HepG2 (cell line): ENCODE measurements around the gene SALL4. TPM values are rescaled to one million over a fixed set of nuclear protein-coding genes. Genes with fewer than 3 reads are reported as not detected.
A peak's percentile ranks its signal among the peaks of the same experiment; 100 is the strongest.

Source experiments
- CREB3 ChIP-seq: sonication (generic); formaldehyde crosslinking; IDR thresholded peaks from 2 replicates; pipeline ENCODE4 v1.5.0; 2020; ENCODE audit warnings: missing genetic modification reagents
- EP300 ChIP-seq, 3 experiments: sonication (generic) in 1 of 3; formaldehyde crosslinking in 1 of 3; IDR thresholded peaks; 2 replicates each; pipeline versions ENCODE4 v1.5.1 to v1.6.1; 2011 to 2020; ENCODE audit warnings: low read depth in 2 of 3, low read length in 2 of 3, borderline replicate concordance in 1 of 3, improper control_type of control experiment in 1 of 3, mild to moderate bottlenecking in 1 of 3, missing genetic modification reagents in 1 of 3, moderate library complexity in 1 of 3
- HBP1 ChIP-seq: IDR thresholded peaks from 2 replicates; pipeline ENCODE4 v1.6.1; 2016; ENCODE audit warnings: low read depth, control low read depth
- HOXA3 ChIP-seq: sonication (generic); formaldehyde crosslinking; IDR thresholded peaks from 2 replicates; pipeline ENCODE4 v1.5.0; 2020; ENCODE audit warnings: missing genetic modification reagents
- KDM1A ChIP-seq: IDR thresholded peaks from 2 replicates; pipeline ENCODE4 v1.6.1; 2016; ENCODE audit warnings: missing compliant biosample characterization
- KLF16 ChIP-seq, 2 experiments: sonication (generic) in 1 of 2; formaldehyde crosslinking in 1 of 2; IDR thresholded peaks; 2 replicates each; pipeline versions ENCODE4 v1.6.1 to v1.8.0; 2016 to 2023; ENCODE audit warnings: missing genetic modification reagents in 2 of 2, missing compliant biosample characterization in 1 of 2
- MYC ChIP-seq: sonication (generic); formaldehyde crosslinking; IDR thresholded peaks from 2 replicates; pipeline ENCODE4 v1.9.0; 2021; ENCODE audit warnings: missing genetic modification reagents, borderline replicate concordance
- MYNN ChIP-seq: sonication (generic); formaldehyde crosslinking; IDR thresholded peaks from 2 replicates; pipeline ENCODE4 v1.4.0; 2020; ENCODE audit warnings: mild to moderate bottlenecking, low read depth, missing genetic modification reagents
- RELA ChIP-seq: sonication (generic); formaldehyde crosslinking; IDR thresholded peaks from 2 replicates; pipeline ENCODE4 v1.4.0; 2020; ENCODE audit warnings: missing genetic modification reagents
- REPIN1 ChIP-seq: sonication (generic); formaldehyde crosslinking; IDR thresholded peaks from 2 replicates; pipeline ENCODE4 v1.8.0; 2022; ENCODE audit warnings: missing genetic modification reagents, low read depth, mild to moderate bottlenecking, borderline replicate concordance
- RFXANK ChIP-seq: IDR thresholded peaks from 2 replicates; pipeline ENCODE4 v1.6.1; 2016
- SALL2 ChIP-seq: sonication (generic); formaldehyde crosslinking; IDR thresholded peaks from 2 replicates; pipeline ENCODE4 v1.8.1; 2023; ENCODE audit warnings: mild to moderate bottlenecking, missing genetic modification reagents, inconsistent platforms
- TCF7L2 ChIP-seq: IDR thresholded peaks from 2 replicates; pipeline ENCODE4 v1.6.1; 2011; ENCODE audit warnings: mild to moderate bottlenecking, low read depth, low read length, moderate library complexity
- UBTF ChIP-seq: sonication (generic); formaldehyde crosslinking; IDR thresholded peaks from 2 replicates; pipeline ENCODE4 v1.4.0; 2020; ENCODE audit warnings: mild to moderate bottlenecking, missing genetic modification reagents
- ZBTB7B ChIP-seq: sonication (generic); formaldehyde crosslinking; IDR thresholded peaks from 2 replicates; pipeline ENCODE4 v1.4.0; 2020; ENCODE audit warnings: missing genetic modification reagents
- ZFP41 ChIP-seq: sonication (generic); formaldehyde crosslinking; IDR thresholded peaks from 2 replicates; pipeline ENCODE4 v1.4.0; 2020; ENCODE audit warnings: mild to moderate bottlenecking, missing genetic modification reagents, borderline replicate concordance
- ZFYVE20 ChIP-seq: sonication (generic); formaldehyde crosslinking; IDR thresholded peaks from 2 replicates; pipeline ENCODE4 v1.8.0; 2023; ENCODE audit warnings: low read depth, mild to moderate bottlenecking, moderate library complexity, missing genetic modification reagents, borderline replicate concordance
- ZNF432 ChIP-seq: sonication (generic); formaldehyde crosslinking; IDR thresholded peaks from 2 replicates; pipeline ENCODE4 v1.5.0; 2020; ENCODE audit warnings: missing genetic modification reagents, mild to moderate bottlenecking, borderline replicate concordance
- ZNF687 ChIP-seq: sonication (generic); formaldehyde crosslinking; IDR thresholded peaks from 2 replicates; pipeline ENCODE4 v1.5.1; 2020; ENCODE audit warnings: mild to moderate bottlenecking, missing genetic modification reagents, moderate library complexity
- ZNF839 ChIP-seq: sonication (generic); formaldehyde crosslinking; IDR thresholded peaks from 2 replicates; pipeline ENCODE4 v1.4.0; 2020; ENCODE audit warnings: missing genetic modification reagents, mild to moderate bottlenecking, borderline replicate concordance
- polyA plus RNA-seq, 8 experiments: library from polyadenylated mRNA; depleted of rRNA in 3 of 8; stranded (reverse) in 7 of 8; unstranded in 1 of 8; fragments of >200 nt; fragmentation: Illumina TruSeq in 4 of 8; extraction: Trizol in 4 of 8; gene quantifications; 2 replicates each; pipeline versions ENCODE4 v1.2.1 to v1.2.3, GENCODE V29; 2011 to 2016; ENCODE audit warnings: low read depth in 4 of 8, missing spikeins in 1 of 8, mixed read lengths in 1 of 8; ENCODE audit not compliant: insufficient read depth in 1 of 8
- total RNA-seq, 5 experiments: library from RNA; depleted of rRNA; stranded (reverse); fragments of >200 nt; fragmentation: Illumina TruSeq; extraction: Trizol; gene quantifications; 2 replicates each; pipeline ENCODE4 v1.2.3, GENCODE V29; 2016; ENCODE audit warnings: low read depth in 1 of 5

The SALL4 gene
- total and polyA plus RNA-seq, 2 of the 13 experiments (the other 11 are each of a cell fraction or from before 2014, with no cell fraction given): 0.33 to 1.8 TPM

- TF ChIP-seq EP300 (IDR thresholded peaks at IDR 0.05; ENCODE audit: low read depth in 2 of 2, low read length in 2 of 2): peak in 1 of 2 experiments; percentile 37; a peak in 1 of 4 replicates
- peak; percentile 77 for TF ChIP-seq EP300 (CRISPR knock-in tag; IDR thresholded peaks at IDR 0.05; ENCODE audit: borderline replicate concordance)
- TF ChIP-seq ZNF432 (CRISPR knock-in tag): no peak
- TF ChIP-seq ZFYVE20: no peak
- peak; percentile 57; the same call in 1 of the 2 replicates for TF ChIP-seq MYC (CRISPR knock-in tag)
- 0 out of 2 replicates have a peak, but pooled peaks have one; percentile 46 for TF ChIP-seq MYNN
- no peak for TF ChIP-seq ZFP41 (CRISPR knock-in tag)
- TF ChIP-seq CREB3: no peak
- peak; percentile 45; the same call in 1 of the 2 replicates for TF ChIP-seq HOXA3 (CRISPR knock-in tag)
- TF ChIP-seq KDM1A (CRISPR knock-in tag): peak; percentile 40; the same call in 1 of the 2 replicates
- TF ChIP-seq RFXANK (CRISPR knock-in tag): no peak
- TF ChIP-seq ZBTB7B: no peak
- TF ChIP-seq KLF16 (CRISPR knock-in tag; IDR thresholded peaks at IDR 0.05): 0 out of 4 replicates have a peak, but pooled peaks of 1 of the 2 experiments have one; percentile 50
- no peak for TF ChIP-seq REPIN1
- 0 out of 2 replicates have a peak, but pooled peaks have one; percentile 59 for TF ChIP-seq ZNF839 (CRISPR knock-in tag)
- no peak for TF ChIP-seq SALL2 (CRISPR knock-in tag)
- no peak for TF ChIP-seq HBP1 (CRISPR knock-in tag)
- TF ChIP-seq UBTF (CRISPR knock-in tag): peak; percentile 55
- TF ChIP-seq TCF7L2: 0 out of 2 replicates have a peak, but pooled peaks have one; percentile 47
- TF ChIP-seq ZNF687 (CRISPR knock-in tag): peak; percentile 91
- TF ChIP-seq RELA (CRISPR knock-in tag): no peak
Observed at GRCh38 chr20:51758978-51759544, 43.3 kb downstream of the SALL4 start (continued).
